CD1c-positive myeloid dendritic cell (primary cell): Measurements from ENCODE around the gene MYO16.
"Not testable (repeated sequence)": the region's sequence is repeated elsewhere in the genome, so short reads cannot be mapped to it uniquely, and the experiment has no call there.

Experiments used
- DNase-seq: peaks from one replicate; pipeline ENCODE4 v3.0.0-alpha.2; 2016; ENCODE audit errors: extremely low spot score

MYO16 gene

DNA sequence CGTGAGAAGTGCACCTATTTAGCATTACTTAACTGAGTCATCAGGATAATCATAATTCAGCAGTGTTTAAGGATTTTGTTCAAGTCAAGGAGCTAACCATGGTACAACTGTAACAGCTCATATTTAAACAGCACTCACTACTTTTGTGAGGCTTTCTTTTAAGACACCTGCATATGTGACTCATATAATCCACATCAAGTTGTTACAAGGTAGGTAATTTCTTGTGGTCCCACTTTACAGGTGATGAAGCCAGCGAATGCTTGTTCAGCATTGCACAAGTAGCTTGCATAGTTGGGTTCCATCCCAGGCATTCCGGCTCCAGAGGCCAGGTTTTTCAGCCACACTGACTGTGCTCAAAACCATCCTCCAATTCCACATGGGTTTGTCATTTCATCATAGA, 569.2 kb downstream of the MYO16 start:
- DNase-seq: no peak

DNA sequence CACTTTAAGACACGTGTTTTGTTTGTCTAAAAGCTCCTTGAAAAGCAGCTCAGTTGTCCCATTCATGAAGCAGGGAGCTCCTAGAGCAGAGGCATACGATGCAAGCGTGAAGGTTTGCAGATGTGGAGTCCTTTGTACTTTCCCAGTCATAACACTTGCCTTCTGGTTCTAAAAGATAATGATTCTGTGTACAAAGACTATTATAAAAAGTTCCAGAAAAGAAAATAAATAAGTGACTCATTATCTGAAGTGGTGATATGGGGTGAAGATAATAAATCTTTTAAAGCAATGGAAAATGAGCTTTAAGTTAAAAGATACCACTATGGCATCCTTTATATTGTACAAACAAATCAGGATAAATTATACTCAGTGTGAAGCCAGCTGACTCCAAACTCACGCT, 569.9 kb downstream of the MYO16 start:
- no peak for DNase-seq

DNA sequence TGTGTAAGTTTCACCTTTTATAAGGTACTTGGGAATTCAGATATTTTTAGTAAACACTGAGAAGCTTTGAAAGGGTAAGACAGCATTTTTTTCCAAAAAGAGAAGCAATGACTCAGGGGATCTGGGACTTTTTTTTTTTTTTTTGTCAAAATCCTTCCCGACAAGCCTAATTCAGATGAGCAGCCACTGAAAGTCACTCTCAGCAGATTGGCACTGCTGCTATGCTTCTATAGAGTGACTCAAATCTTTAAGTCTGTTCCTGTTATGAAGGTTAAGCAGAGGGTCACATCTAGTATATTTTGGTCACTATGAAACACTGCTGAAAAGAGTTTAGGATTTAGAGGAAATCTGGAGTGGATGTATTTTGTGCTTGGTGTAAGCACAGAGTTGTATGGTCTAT, 571.1 kb downstream of the MYO16 start:
- no peak for DNase-seq

DNA sequence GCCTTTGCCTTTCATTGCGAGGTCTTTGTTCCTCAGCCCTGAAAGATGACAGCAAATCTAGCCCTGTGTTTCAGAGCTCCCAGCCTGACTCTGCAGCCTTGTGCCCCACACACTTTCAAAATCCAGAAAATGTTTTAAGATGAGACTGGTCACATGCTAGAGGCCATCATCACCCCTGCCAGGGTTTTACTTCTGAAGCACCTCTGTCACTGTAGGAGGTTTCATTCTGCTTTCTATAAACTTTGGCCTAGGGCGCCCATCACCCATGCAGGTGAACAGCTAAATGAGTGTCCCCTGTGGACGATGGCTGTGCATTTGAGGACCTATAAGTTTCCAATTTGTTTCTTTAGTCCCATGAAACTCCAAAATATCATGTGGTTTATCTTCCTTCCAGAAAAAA, 574.2 kb downstream of the MYO16 start:
- no peak for DNase-seq

DNA sequence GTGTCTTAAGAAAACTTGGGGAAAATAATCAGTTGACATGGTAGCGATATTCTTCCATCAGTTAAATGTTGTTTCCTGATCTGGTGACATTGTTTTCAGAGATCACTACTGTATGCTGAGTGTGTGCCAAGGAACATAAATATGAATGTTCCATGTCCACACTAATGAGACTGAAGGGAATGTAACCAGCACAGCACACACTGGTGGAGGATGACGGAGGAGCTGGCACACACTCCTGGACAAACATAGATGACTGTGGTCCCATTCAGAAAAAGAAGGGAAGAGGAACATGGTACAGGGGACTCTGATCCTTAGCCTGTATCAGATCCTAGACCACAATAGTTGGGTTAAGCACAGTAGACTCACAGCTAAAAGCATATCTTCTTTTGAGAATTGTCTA, 574.8 kb downstream of the MYO16 start:
- no peak for DNase-seq

DNA sequence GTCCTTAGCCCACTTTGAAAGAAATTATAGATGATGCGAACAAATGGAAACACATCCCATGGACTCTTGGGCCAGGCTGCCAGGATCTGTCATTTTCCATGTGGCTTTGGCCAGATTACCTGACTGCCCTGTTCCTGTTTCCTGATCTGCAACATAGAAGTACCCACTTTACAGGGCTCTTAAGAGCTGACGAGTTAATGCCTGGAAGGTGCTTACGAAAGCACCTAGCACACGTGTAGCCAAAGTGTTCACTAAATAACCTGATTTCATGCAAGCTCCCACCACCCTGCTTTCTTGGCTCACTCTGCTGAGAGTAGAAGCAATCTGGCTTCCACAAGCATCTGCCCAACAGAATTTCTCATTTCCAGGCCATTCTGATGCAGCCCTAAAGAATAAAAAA, 575.2 kb downstream of the MYO16 start:
- no peak for DNase-seq

DNA sequence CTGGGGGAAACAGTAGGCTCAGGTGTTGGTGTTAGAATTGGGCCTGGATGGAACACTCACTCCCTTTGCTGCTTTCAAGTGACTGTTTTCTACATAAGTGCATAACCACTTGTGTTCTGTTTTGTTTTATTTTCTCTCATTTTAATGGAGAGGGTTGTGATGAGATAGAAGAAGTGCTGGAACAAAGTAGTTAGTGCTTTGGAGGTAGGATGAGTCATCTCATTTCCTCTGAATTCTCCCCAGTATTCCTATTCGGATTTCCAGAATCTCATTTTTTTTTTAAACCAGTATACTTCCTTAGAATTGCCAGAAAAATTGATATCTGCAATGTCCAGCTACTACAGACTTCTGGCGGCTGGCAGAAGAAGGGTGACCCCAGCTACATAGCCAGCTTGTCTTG, 575.9 kb downstream of the MYO16 start:
- DNase-seq: no peak

DNA sequence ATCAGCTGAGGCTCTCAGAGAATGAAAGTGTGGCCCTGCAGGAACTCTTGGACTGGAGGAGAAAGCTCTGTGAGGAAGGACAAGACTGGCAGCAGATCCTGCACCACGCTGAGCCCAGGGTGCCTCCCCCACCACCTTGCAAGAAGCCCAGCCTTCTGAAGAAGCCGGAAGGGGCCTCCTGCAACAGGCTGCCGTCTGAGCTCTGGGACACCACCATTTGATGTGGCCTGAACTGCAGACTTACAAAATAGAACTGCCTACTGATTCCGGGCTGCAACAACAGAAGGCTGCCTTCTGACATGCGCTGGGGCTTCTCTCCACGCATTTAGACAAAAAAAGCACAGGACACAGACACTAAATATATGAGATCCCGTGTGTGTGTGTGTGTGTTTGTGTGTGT, 577.2 kb downstream of the MYO16 start:
- DNase-seq: no peak

DNA sequence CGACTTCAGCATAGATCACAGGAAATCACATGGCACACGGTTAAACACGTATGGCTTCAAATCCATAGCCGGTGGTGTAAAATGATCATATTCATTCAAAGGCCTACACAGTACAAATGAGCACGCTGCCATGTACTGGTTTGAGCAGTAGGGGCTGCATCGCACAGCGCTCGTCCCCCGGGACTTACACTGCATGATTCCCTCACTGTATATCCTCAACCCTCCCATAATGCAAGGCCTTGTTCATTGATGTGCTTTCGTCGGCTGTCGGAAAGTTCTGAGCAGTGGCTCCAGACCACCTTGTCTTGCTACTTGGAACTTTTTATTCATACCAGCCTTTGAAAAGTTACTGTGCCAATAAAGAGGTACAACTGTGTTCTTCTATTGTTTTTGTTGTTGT, 578.2 kb downstream of the MYO16 start:
- no peak for DNase-seq

DNA sequence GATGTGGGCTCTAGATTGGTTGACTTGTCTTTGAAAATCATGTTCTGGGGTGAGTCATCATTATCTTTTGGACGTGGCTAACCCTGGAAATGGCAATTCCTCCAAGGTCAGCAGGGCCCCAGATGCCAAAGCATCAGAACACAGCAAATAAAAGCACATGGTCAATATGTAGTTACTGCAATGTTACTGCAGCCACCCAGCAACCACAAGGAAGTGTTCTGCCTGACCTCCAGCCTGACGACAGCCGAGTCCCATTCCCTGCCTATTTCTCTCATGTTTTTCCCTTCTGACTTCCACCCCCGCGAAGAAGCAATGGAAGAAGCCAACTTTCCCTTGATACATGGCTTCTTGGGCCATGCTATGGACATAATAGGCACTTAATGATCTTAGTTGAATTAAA, 579.1 kb downstream of the MYO16 start:
- DNase-seq: no peak

DNA sequence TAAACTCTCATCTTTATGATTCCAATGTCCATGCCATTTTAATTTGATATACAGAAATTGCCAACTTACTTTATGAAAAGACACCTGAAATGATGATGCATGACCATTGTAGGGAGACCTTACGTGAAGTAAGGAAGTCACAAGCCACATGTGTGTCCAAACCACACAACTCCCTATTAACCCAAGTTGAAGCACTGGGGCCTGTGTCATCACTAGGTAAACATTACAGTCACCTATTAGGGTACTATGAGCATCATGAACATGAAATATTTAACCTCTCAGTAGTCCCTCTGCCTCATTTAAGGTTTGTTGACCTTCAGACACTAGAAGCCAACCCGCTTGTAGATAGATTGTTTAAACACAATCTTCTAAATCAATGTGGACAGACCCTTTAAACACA, 580.1 kb downstream of the MYO16 start:
- no peak for DNase-seq

DNA sequence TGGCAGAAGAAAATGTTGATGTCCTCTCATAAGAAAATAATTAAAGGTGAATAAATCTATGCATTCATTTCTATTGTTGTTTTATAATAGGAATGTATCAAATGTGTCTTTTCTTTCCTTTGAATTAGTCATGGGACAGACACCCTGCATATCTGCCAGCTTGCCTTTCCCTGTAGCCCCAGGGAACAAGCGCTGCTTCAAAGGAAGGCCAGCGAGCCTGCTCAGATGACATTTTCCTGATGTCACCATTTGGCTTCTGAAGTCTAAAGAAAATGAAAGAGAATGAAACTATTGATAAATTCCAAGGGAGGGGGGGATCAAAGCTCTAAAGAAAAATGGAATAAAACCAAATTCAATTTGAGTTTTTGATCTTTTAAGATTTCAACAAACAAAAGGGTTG, 582.2 kb downstream of the MYO16 start:
- DNase-seq: no peak

DNA sequence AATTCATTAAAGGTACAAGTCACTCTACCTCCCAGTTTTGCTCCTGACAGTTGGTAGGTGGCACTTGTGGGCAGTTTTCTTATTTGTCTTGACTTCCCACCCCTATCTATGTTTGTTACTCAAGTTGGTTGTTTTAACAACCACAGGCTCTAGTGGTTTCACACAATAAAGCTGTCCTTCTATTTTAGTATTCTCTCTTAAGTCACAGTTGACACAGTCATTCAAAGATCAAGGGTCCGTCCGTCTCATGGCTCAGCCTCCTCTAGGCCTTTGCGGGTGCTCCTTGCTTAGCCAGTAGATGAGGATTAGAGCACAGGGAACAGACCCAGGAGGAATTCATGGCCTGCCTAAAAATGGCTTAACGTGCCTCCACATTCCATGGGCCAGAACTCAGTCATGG, 583.2 kb downstream of the MYO16 start:
- DNase-seq: no peak

DNA sequence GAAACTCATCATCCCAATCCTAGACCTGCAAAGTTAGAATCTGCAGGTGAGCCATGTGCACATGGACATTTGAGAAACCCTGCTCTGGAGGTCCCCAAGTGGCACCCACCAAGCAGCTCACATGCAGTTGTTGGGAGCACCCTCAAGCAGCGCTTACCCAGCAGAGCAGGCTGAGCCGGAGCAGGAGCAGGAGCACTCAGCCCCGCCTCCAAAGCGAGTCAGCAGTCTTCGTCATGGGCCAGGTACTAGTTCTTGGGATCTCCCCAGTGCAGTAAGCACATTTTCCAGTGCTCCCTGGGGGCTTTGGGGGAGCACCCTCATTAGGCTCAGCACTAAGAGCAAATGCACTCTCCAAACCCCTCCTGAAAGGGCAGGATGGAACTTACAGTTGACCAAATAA, 584.3 kb downstream of the MYO16 start:
- no peak for DNase-seq

DNA sequence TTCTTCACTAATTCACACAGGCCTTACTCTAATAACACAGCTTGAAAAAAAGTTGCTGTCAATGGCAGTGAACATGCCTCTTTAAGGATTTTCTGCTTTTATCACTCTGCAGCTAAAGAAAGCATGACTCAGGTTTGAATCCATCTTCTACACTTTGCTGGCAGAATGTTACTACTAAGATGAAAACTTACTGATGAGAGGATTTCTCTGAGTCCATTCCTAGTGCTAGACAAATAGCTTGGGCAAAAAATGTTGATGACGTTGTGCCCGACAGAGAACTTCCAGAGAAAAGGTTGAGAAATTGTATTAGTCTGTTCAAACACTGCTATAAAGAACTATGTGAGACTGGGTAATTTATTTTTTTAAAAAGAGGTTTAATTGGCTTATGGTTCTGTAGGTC, 585.0 kb downstream of the MYO16 start:
- no peak for DNase-seq

DNA sequence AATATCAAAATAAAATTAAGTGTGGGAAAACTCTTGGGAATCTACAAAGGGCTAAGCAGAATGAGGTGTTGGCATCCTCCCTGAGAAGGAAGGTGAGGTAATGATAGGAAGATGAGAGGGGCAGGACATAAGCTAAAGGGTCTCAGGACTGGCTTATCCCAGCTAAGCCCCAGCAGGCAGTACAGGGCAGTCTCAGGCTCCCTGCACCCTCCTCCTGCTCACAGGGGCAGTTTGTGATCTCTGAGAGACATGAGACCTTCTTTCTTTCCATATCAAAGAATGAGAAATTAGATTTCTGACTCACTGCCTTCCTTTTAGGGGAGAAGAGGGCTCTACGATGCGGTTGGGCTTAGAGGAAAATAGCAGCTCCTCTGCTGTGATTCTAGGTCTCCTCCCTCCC, 586.0 kb downstream of the MYO16 start:
- no peak for DNase-seq

DNA sequence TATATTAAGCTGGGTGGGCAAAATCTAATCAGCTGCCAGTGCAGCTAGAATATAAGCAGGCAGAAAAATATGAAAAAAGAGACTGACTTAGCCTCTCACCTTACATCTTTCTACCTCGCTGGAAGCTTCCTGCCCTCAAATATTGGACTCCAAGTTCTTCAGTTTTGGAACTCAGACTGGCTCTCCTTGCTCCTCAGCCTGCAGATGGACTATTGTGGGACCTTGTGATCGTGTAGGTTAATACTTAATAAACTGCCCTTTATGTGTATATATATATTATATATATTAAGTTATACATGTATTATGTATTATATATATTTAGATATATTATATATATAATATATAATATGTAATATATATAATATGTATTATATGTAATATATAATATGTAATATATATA, 588.1 kb downstream of the MYO16 start:
- not testable (repeated sequence) for DNase-seq

DNA sequence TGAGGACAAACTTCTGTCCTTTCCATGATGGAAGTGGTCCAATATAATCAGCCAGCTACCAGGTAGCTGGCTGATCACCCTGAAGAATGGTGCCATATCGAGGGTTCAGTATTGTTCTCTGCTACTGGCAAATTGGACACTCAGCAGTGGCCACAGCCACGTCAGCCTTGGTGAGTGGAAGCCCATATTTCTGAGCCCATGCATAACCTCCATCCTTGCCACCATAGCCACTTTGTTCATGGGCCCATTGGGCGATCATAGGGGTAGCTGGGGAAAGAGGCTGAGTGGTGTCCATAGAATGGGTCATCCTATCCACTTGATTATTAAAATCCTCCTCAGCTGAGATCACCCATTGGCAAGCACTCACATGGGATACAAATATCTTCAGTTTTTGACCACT, 591.2 kb downstream of the MYO16 start:
- DNase-seq: no peak

DNA sequence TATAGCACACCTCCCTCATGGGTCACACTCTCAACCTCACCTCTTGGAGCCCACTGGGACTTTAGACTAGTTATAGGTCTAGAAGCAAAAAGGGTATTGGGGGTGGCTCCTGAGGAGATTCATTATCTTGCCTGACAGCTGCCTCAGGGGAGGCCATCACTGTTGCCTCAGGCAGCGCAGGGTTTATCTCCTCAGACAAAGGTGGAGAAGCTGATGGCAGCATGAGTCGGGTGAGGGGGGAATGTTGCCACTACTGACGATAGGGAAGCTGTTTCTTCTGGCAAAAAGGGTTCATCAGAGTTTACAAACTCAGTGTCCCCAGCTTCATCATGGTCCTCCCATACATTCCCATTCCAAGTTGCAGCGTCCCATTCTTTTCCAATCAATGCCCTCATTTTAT, 594.6 kb downstream of the MYO16 start:
- no peak for DNase-seq

DNA sequence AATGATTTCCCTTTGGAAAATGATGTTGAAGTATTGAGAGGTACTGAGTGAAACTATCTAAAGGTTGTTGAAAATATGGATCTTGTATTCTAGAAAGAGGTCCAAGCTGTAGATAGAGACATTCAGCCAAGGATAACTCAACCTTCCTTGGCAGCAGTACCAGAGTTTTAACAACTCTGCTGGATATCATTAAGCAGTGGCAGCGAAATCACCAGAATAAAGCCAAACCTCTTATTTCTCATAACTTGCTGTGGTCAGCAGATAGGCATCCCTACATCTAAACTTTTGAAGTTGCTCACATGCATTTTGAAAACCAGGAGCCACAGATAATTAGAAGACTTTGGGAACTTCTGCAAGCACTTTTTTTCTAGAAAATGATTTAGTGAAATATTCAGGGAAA, 597.2 kb downstream of the MYO16 start:
- DNase-seq: no peak

DNA sequence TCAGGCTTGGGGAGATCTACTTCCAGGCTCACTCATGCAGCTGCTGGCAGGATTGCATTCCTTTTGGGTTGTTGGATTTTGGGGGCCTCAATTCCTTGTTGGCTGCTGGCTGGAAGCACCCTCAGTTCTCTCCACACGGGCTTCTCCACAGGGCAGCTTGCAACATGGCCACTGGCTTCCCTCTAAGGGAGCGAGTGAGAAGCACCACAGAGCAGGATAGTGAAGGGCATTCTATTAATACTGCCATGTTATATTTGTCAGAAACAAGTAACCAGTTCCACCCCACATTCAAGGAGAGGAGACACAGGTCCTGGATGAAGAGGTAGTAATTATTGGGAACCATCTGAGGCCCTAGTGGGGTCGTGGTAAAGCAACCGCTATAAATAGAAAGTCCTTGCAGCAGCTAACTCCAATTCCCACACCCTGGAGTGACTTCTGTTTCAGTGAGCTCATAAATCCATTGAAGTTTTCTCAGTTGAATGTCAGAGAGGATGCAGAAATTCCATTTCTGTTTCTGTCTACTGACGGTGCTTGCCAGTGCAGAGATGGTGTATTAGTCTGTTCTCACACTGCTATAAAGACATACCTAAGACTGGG, 598.0 kb downstream of the MYO16 start:
- DNase-seq: no peak

DNA sequence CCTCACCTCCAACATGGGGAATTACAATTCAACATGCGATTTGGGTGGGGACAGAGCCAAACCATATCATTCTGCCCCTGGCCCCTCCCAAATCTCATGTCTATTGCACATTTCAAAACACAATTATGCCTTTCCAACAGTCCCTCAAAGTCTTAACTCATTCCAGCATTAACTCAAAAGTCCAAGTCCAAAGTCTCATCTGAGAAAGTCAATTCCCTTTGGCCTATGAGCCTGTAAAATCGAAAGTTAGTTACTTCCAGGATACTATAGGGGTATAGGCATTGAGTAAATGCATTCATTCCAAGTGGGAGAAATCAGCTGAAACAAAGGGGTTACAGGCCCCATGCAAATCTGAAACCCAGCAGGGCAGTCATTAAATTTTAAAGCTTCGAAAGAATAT, 598.8 kb downstream of the MYO16 start:
- DNase-seq: no peak

DNA sequence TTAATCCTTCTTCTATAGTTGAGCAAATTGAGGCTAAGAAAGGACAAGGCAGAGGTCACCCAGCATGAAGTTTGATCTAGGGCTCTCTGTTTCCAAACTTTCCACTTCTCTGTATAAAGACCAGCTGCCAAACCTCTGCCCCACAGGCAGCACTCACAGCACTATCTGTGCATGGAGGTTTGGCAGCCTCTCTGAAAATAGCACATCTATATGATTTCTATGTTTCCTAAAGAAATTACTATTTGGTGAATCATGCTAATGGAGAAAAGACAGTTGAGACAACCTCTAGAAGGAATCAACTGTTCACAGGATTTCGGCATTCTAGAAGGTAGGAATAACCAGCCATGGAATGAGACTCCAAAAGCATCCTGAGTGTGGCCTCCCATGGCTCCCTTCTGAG, 602.5 kb downstream of the MYO16 start:
- no peak for DNase-seq

DNA sequence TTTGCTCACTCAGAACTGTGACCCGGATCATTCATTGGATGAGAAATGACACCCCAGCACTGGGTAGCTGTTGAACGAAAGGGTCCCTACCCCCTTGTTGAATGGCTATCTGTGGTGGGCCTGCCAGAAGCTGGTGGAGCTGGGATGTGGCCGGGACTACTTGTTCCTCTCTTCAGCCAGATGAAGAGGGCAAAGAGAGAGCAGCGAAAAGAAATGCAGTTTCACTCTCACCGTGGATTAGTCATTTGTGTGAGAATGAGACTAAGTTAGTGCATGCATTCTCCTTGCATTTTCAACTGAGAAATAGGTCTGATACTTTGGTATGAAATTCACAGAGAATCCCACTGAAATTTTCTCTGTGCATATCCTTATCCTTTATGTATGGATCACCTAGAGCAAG, 603.9 kb downstream of the MYO16 start:
- no peak for DNase-seq

DNA sequence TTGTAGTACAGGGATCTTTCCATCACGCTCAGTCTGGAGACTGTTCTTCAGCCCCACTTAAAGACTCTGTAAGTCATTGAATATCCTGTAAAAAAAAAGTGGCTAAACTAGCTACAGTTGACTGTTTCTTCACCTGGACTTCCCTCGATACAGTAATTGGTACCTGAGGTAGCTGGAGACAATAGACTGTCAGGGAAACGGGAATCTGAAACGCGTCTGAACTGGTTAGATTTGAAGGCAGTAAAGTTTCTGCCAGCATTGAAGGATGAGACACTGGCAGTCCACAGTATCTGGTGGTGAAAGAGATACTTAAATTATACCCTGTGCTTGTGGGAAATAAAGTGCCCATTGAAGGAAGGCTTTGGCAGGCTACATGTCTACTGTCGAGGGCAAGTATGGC, 606.5 kb downstream of the MYO16 start:
- no peak for DNase-seq
